Measurements from ENCODE around the gene SLC6A6.
"Not testable (repeated sequence)": the region's sequence is repeated elsewhere in the genome, so short reads cannot be mapped to it uniquely, and the experiment has no call there.

The SLC6A6 gene

DNA sequence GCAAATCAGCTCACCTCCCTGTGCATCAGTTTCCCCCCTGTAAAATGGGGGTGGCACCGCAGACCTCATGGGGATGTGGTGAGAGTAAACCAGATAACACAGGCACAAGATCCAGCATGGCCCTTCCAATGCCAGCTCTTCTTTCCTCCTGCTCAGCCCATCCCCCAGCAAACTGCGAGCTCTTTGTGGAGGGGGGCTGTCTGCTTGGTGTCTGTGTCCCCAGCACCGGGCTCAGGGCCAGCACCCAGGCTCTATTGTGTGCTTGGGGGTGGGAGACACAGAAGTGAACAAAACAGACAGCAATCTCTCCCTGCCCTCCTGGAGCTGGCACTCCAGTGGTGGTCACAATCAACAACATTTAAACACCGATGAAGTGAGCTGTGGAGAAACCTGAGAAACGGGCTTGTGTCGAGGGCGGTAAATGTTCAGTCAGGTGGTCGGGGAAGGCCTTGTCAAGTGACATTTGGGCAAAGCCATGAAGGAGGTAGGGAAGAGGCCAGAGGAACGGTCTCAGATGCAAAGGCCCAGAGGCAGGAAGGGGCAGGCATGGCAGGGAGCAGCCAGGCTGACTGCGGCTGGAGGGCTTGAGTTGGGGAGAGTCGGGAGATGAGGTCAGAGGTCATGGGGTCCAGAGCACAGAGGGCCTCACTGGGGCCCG lies 109.3 kb downstream of the SLC6A6 start:
- Histone ChIP-seq H3K27ac (ENCODE audit: low read depth, low read length) (no peak overlapping the region), H3K9ac (ENCODE audit: low read length) (no peak overlapping the region), H3K9me3 (ENCODE audit: low read length) (no peaks in the 10 kb centered on the region), H3K27me3 (ENCODE audit: control insufficient read depth in 1 of 2, insufficient read depth in 2 of 2, low read length in 2 of 2) (no peaks in the 10 kb centered on the region), H3K4me1 (ENCODE audit: insufficient read depth, low read length) (no peaks in the 10 kb centered on the region), H3K36me3 (ENCODE audit: insufficient read depth, low read length) (no peaks in the 10 kb centered on the region), H3K4me3 (ENCODE audit: low read depth in 1 of 2, low read length in 2 of 2) (no peak overlapping the region)

DNA sequence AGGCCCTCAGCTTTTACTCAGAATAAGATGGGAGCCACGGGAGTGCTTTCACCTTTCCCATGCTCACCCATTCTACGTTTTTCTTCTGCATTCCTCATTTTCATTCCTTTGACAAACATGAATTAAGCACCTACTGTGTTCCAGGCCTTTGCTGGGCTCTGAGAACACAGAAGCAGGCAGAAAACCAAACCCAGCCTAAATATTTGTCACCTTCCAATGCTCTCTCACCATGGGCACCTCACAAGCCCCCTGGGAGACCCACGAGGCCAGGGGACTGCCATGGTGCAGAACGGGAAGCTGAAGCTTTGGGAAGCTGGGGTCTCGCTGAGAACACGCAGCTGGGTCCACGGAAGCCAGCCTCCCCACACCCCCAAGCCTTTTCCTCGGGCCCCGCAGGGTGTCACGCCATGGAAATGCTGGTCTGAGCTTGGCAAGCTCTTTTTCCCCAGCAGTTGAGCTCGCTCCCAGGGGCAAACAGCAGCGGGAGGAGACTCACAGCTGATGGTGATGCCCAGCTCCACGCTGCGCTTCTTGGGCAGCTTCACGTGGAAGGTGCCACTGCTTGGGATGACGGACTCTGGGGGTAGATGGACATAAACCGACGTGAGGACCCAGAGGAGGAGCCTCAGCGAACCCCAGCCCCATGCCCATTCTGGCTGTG lies 110.0 kb downstream of the SLC6A6 start:
- H3K9ac ChIP-seq (ENCODE audit: low read length), result no peak overlapping the region
- H3K4me3 ChIP-seq (ENCODE audit: low read depth in 1 of 2, low read length in 2 of 2), result no peak overlapping the region
- no peak overlapping the region for H3K27ac ChIP-seq (ENCODE audit: low read depth, low read length)
- no peaks in the 10 kb centered on the region for H3K9me3 ChIP-seq (ENCODE audit: low read length)
- no peaks in the 10 kb centered on the region for H3K27me3 ChIP-seq (ENCODE audit: control insufficient read depth in 1 of 2, insufficient read depth in 2 of 2, low read length in 2 of 2)
- no peaks in the 10 kb centered on the region for H3K36me3 ChIP-seq (ENCODE audit: insufficient read depth, low read length)
- no peaks in the 10 kb centered on the region for H3K4me1 ChIP-seq (ENCODE audit: insufficient read depth, low read length)

DNA sequence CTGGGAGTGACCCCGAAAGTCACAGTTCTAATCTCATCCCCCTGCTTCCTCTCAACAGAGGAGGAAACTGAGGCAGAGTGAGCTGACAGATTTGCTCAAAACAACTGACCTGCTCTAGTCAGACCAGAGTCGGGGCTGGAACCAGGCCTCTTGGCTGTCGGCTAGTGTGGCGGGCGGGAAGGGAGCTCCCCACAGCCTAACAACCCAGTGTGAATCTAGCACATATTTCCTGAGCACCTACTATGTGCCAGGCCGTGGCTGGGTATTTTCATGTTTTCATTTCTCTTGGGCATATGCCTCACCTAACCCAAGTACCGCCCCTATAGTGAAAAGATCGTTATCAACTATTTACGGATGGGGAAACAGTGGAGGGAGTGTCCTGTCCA lies 110.5 kb downstream of the SLC6A6 start:
- Histone ChIP-seq H3K36me3 (ENCODE audit: insufficient read depth, low read length) (no peaks in the 10 kb centered on the region), H3K9ac (ENCODE audit: low read length) (no peak overlapping the region)

GRCh38 chr3:14513566-14514322 lies 111.3 kb downstream of the SLC6A6 start:
- Histone ChIP-seq H3K9ac (ENCODE audit: low read length) (no peak overlapping the region), H3K4me1 (ENCODE audit: insufficient read depth, low read length) (no peaks in the 10 kb centered on the region), H3K36me3 (ENCODE audit: insufficient read depth, low read length) (no peaks in the 10 kb centered on the region), H3K9me3 (ENCODE audit: low read length) (no peaks in the 10 kb centered on the region), H3K4me3 (ENCODE audit: low read depth in 1 of 2, low read length in 2 of 2) (no peak overlapping the region), H3K27ac (ENCODE audit: low read depth, low read length) (no peak overlapping the region), H3K27me3 (ENCODE audit: control insufficient read depth in 1 of 2, insufficient read depth in 2 of 2, low read length in 2 of 2) (no peaks in the 10 kb centered on the region)

More for the DNA sequence above, 110.5 kb downstream of the SLC6A6 start:
- H3K27ac ChIP-seq (ENCODE audit: low read depth, low read length), result no peak overlapping the region
- no peak overlapping the region for H3K4me3 ChIP-seq (ENCODE audit: low read depth in 1 of 2, low read length in 2 of 2)
- H3K9me3 ChIP-seq (ENCODE audit: low read length), result no peaks in the 10 kb centered on the region
- H3K27me3 ChIP-seq (ENCODE audit: control insufficient read depth in 1 of 2, insufficient read depth in 2 of 2, low read length in 2 of 2), result no peaks in the 10 kb centered on the region
- no peaks in the 10 kb centered on the region for H3K4me1 ChIP-seq (ENCODE audit: insufficient read depth, low read length)

GRCh38 chr3:14514323-14514720 lies 111.9 kb downstream of the SLC6A6 start:
- no peaks in the 10 kb centered on the region for H3K36me3 ChIP-seq (ENCODE audit: insufficient read depth, low read length)
- H3K4me1 ChIP-seq (ENCODE audit: insufficient read depth, low read length), result no peaks in the 10 kb centered on the region
- H3K4me3 ChIP-seq (ENCODE audit: low read depth in 1 of 2, low read length in 2 of 2), result no peak overlapping the region
- no peaks in the 10 kb centered on the region for H3K9me3 ChIP-seq (ENCODE audit: low read length)
- H3K27ac ChIP-seq (ENCODE audit: low read depth, low read length), result no peak overlapping the region
- no peak overlapping the region for H3K9ac ChIP-seq (ENCODE audit: low read length)
- H3K27me3 ChIP-seq (ENCODE audit: control insufficient read depth in 1 of 2, insufficient read depth in 2 of 2, low read length in 2 of 2), result no peaks in the 10 kb centered on the region

DNA sequence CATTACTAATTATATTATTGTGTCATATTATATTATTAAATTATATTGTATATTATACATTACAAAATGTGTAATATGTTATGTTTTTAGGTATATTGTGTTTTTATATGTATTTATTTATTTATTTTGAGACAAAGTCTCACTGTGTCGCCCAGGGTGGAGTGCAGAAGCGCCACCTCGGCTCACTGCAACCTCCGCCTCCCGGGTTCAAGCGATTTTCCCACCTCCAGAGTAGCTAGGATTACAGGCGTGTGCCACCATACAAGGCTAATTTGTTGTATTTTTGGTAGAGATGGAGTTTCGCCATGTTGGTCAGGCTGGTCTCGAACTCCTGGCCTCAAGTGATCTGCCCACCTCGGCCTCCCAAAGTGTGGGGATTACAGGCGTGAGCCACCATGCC lies 113.1 kb downstream of the SLC6A6 start:
- not testable (repeated sequence) for H3K36me3 ChIP-seq (ENCODE audit: insufficient read depth, low read length); H3K9me3 ChIP-seq (ENCODE audit: low read length); H3K4me1 ChIP-seq (ENCODE audit: insufficient read depth, low read length); H3K27me3 ChIP-seq (ENCODE audit: control insufficient read depth in 1 of 2, insufficient read depth in 2 of 2, low read length in 2 of 2); H3K27ac ChIP-seq (ENCODE audit: low read depth, low read length); H3K9ac ChIP-seq (ENCODE audit: low read length); H3K4me3 ChIP-seq (ENCODE audit: low read depth in 1 of 2, low read length in 2 of 2)

DNA sequence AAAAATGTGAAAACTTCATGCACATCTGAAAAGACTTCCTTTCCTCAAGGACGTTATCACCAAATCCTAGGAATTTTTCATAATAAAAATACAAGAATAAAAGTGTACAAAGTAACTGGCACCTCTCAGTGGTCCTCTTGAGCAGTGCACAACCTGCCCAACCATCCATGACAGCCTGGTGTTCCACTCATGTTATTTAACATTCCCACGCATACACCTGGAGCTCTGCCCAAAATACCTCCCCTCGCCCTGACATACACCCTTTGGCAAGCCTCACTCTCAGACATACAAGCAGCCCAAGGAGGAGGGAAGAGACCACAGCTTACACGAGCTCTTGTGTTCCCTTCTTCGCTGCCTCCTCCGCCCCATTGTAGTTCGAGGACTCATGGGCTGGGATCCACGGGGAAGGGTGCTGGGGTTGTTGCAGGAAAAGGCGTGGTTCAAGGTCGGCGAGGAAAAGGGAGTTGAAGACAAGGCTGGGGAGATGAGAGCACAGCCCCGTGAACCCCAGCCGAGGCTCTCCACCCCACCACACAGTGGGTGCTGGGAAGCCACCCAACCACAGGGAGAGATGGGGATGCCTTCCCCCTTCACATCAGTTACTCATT lies 114.4 kb downstream of the SLC6A6 start:
- Histone ChIP-seq H3K27ac (ENCODE audit: low read depth, low read length) (no peak overlapping the region), H3K27me3 (ENCODE audit: control insufficient read depth in 1 of 2, insufficient read depth in 2 of 2, low read length in 2 of 2) (no peaks in the 10 kb centered on the region), H3K4me3 (ENCODE audit: low read depth in 1 of 2, low read length in 2 of 2) (no peak overlapping the region), H3K36me3 (ENCODE audit: insufficient read depth, low read length) (no peaks in the 10 kb centered on the region), H3K9ac (ENCODE audit: low read length) (no peak overlapping the region), H3K9me3 (ENCODE audit: low read length) (no peaks in the 10 kb centered on the region), H3K4me1 (ENCODE audit: insufficient read depth, low read length) (no peaks in the 10 kb centered on the region)

DNA sequence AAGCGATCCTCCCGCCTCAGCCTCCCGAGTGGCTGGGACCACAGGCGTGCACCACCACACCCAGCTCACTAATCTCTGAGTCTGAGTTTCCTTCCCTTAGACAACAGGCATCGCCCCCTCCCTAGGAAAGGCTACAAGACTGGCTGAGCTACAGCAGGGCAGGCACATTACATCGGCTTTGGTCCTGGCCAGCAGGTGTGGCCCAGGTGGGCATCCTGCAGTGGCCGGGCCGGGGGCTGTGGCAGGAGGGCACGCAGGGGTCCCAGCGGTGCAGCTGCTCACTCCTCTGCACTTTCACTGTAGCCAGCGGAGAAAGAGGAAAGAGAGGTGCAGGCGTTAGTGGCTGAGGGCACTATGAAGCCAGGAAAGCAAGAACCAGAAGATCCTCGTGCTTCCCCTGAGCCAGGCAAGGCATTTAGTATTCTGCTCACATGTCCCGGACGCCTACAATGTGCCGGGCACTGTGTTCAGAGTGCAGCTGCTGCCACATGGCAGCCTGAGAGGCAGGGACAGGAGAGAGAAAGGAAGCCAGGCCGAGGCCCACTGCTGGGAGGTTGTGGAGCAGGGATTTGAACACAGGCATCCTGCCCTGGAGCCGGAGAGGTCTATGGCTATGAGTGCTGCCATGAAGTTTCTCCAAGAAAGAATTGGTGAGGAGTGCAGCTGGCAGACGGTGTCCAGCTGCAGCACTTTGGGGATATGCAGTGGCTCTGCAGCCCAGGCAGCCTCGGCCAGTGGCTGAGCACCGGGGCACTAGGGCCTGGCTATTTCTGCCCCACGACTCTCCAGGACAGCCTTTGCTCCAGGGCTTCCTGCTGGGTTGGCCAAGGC lies 115.4 kb downstream of the SLC6A6 start:
- Histone ChIP-seq H3K36me3 (ENCODE audit: insufficient read depth, low read length) (no peaks in the 10 kb centered on the region), H3K9ac (ENCODE audit: low read length) (no peak overlapping the region), H3K27ac (ENCODE audit: low read depth, low read length) (no peak overlapping the region), H3K27me3 (ENCODE audit: control insufficient read depth in 1 of 2, insufficient read depth in 2 of 2, low read length in 2 of 2) (no peaks in the 10 kb centered on the region), H3K9me3 (ENCODE audit: low read length) (no peaks in the 10 kb centered on the region), H3K4me1 (ENCODE audit: insufficient read depth, low read length) (no peaks in the 10 kb centered on the region), H3K4me3 (ENCODE audit: low read depth in 1 of 2, low read length in 2 of 2) (no peak overlapping the region)

GRCh38 chr3:14518432-14518802 lies 116.0 kb downstream of the SLC6A6 start:
- Histone ChIP-seq H3K4me3 (ENCODE audit: low read depth in 1 of 2, low read length in 2 of 2) (no peak overlapping the region), H3K9me3 (ENCODE audit: low read length) (no peaks in the 10 kb centered on the region), H3K36me3 (ENCODE audit: insufficient read depth, low read length) (no peaks in the 10 kb centered on the region), H3K27ac (ENCODE audit: low read depth, low read length) (no peak overlapping the region), H3K9ac (ENCODE audit: low read length) (no peak overlapping the region), H3K4me1 (ENCODE audit: insufficient read depth, low read length) (no peaks in the 10 kb centered on the region), H3K27me3 (ENCODE audit: control insufficient read depth in 1 of 2, insufficient read depth in 2 of 2, low read length in 2 of 2) (no peaks in the 10 kb centered on the region)

GRCh38 chr3:14518893-14519292 lies 116.5 kb downstream of the SLC6A6 start:
- Histone ChIP-seq H3K9ac (ENCODE audit: low read length) (no peak overlapping the region), H3K36me3 (ENCODE audit: insufficient read depth, low read length) (no peaks in the 10 kb centered on the region), H3K4me1 (ENCODE audit: insufficient read depth, low read length) (no peaks in the 10 kb centered on the region), H3K27ac (ENCODE audit: low read depth, low read length) (no peak overlapping the region), H3K4me3 (ENCODE audit: low read depth in 1 of 2, low read length in 2 of 2) (no peak overlapping the region), H3K27me3 (ENCODE audit: control insufficient read depth in 1 of 2, insufficient read depth in 2 of 2, low read length in 2 of 2) (no peaks in the 10 kb centered on the region), H3K9me3 (ENCODE audit: low read length) (no peaks in the 10 kb centered on the region)

DNA sequence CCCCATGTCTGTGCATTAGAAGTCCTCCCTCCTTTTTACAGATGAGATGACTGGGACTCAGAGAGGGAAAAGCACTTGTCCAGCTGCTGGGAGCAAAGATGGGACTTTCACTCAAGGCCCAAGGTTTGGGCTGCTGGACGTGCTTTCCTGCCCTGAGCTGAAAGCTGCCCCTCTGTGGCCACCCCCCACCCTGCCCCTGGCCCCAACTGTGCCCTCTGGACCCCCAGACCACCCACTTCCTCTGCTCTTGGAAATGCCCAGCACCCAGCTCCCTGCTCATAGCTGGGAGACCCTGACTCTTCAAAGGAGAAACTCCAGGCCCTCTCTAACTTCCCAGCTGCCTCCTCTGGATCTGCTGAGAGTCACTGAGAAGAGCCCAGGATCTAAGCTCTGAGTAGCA lies 117.0 kb downstream of the SLC6A6 start:
- H3K9ac ChIP-seq (ENCODE audit: low read length), result no peak overlapping the region
- no peaks in the 10 kb centered on the region for H3K9me3 ChIP-seq (ENCODE audit: low read length)
- no peaks in the 10 kb centered on the region for H3K36me3 ChIP-seq (ENCODE audit: insufficient read depth, low read length)
- no peaks in the 10 kb centered on the region for H3K27me3 ChIP-seq (ENCODE audit: control insufficient read depth in 1 of 2, insufficient read depth in 2 of 2, low read length in 2 of 2)
- no peak overlapping the region for H3K27ac ChIP-seq (ENCODE audit: low read depth, low read length)
- no peaks in the 10 kb centered on the region for H3K4me1 ChIP-seq (ENCODE audit: insufficient read depth, low read length)
- H3K4me3 ChIP-seq (ENCODE audit: low read depth in 1 of 2, low read length in 2 of 2), result no peak overlapping the region

Data from muscle layer of colon (tissue), 2 donors.